Lower leg skin (tissue), 3 donors: ENCODE results near the gene RAP1GAP.

Experiments used
- POLR2A ChIP-seq, 2 donors: fragments of 450-650 bp; IDR thresholded peaks; one replicate each; pipeline ENCODE4 v1.6.1; 2016 to 2017; ENCODE audit warnings: antibody characterized with exemption in 2 of 2, mild to moderate bottlenecking in 1 of 2, moderate library complexity in 1 of 2
- TF ChIP-seq, protein P1 (sequence below), 3 donors: fragments of 450-650 bp; IDR thresholded peaks; one replicate each; pipeline ENCODE4 v1.5.1; 2016; ENCODE audit warnings: antibody characterized with exemption in 3 of 3, mild to moderate bottlenecking in 3 of 3, moderate library complexity in 2 of 3

DNA sequence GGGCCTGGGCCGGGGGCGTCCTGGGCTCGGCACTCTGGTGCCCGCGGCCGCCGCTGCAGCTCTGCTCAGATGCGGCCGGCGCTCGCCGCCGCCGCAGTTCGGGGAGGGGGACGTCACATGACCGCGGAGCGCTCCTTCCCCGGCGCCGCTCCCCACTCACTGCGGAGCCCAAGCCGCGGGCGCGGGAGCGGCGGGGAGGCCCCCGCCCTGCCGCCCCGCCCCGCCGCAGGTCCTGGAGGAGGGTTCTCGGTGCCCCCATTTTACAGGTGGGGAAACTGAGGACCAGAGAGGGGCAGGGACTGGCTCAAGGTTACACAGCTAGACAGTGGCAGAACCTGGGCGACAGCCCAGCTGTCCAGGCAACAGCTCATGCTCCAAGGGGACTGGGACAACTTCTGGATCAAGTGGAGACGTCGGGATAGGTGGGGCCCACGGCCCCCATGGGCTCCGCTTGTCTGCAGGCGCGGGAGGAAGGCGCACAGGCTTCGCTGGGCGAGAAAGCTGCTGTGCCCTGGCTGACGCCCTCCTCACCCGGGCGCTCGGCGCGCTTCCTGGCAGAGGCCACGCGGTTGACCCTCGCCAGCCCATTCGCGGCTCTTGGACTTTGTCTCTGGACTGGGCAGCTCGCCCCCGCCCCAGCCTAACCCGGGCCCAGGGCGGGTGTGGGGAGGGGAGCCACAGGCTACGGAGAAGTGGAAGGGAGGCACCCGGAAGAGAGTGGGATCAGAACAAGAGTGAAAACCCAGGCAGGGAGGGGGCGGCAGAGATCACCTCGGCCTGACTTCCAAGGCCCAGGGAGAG, at the start of gene RAP1GAP:
- TF ChIP-seq, protein P1, sequence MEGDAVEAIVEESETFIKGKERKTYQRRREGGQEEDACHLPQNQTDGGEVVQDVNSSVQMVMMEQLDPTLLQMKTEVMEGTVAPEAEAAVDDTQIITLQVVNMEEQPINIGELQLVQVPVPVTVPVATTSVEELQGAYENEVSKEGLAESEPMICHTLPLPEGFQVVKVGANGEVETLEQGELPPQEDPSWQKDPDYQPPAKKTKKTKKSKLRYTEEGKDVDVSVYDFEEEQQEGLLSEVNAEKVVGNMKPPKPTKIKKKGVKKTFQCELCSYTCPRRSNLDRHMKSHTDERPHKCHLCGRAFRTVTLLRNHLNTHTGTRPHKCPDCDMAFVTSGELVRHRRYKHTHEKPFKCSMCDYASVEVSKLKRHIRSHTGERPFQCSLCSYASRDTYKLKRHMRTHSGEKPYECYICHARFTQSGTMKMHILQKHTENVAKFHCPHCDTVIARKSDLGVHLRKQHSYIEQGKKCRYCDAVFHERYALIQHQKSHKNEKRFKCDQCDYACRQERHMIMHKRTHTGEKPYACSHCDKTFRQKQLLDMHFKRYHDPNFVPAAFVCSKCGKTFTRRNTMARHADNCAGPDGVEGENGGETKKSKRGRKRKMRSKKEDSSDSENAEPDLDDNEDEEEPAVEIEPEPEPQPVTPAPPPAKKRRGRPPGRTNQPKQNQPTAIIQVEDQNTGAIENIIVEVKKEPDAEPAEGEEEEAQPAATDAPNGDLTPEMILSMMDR (IDR thresholded peaks at IDR 0.05) = no peak
- TF ChIP-seq POLR2A (IDR thresholded peaks at IDR 0.05) = no peak
